NOMO-1 treated with dmso at 0.1 percent for 144 hours (cell line): ENCODE results near the gene PLCD1.
"Not testable (repeated sequence)": the region's sequence is repeated elsewhere in the genome, so short reads cannot be mapped to it uniquely, and the experiment has no call there.

ENCODE experiments used
- DNase-seq: peaks from one replicate; lab custom pipeline; 2025; ENCODE audit not compliant: unreplicated experiment; lab: John Stamatoyannopoulos, UW

PLCD1 gene

DNA sequence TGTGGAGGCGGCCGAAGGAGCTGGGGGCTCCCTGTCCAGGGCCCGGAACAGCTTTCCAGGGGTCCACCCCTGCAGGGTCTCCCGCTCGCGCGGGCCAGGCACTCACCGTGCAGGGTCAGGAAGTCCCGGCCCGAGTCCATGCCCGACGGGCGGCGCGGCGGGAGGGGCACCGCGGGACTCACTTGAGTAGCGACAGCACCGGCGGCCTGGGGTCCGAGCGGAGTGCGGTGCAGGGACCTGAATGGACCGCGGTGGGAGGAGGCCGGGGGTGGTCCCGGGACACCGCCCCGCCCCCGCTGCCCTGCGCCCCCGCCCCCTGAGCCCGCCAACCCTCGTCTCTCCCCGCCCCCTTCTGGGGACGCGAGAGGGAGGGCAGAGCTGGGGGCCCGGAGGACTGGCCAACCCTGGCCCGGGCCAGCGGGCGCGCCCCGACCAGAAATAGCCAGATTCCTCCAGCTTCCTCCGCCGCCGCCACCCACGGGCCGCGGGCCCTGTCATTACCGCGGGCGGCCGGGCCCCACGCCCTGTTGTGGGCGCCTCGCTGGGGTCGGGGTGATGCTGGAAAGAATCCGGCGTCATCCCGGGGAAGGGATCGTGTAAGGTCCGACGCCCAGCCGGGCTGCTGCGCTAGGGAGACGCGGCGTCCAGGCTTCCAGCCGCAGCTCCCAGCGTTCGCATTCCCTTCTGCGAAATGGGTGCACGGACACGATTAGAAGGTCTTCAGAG is at the start of gene PLCD1:
Gene PLCD1 (minus strand): TSS at position 243 of the 726 bp plus-strand sequence. CDS start 103 bp downstream, at position 140.
- DNase-seq, result no peak

DNA sequence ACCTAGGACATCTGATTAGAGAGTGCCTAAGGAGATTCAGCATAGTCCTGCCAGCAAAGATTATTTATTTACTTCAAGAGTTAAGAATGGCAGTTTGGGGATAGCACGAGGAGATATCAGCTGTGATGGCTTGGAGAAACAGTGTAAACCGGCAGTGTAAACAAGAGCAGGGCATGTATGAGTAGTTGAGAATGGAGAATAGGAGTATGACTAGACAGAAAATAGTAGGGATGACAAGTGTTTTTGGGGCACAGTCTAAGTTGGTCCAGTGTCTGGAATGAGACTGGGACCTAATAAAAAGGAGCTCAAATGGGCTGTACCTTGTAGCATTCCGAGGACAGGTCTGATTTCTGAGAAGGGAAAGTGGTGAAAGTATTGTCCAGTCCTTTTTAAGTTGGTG is 47.6 kb upstream of the PLCD1 start:
- DNase-seq, result not testable (repeated sequence)

DNA sequence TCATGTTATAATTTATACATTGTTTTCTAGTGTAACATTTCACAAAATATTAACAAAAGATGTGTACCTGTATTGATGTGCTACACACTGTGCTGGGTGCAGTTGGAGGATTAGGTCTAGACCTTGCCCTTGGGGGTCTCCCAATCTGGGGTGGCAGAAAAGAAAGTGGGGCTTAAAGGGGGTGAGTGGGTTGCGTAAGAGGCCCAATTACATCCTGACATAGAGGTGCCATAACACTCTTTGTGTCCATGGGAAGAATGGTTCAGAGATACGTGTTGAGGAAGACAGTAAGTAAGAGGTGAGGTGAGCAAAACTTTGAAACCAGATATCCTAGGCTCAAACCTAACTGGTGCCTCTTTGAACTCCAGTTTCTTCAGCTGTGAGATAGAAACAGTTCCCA is 40.6 kb upstream of the PLCD1 start:
- no peak for DNase-seq

DNA sequence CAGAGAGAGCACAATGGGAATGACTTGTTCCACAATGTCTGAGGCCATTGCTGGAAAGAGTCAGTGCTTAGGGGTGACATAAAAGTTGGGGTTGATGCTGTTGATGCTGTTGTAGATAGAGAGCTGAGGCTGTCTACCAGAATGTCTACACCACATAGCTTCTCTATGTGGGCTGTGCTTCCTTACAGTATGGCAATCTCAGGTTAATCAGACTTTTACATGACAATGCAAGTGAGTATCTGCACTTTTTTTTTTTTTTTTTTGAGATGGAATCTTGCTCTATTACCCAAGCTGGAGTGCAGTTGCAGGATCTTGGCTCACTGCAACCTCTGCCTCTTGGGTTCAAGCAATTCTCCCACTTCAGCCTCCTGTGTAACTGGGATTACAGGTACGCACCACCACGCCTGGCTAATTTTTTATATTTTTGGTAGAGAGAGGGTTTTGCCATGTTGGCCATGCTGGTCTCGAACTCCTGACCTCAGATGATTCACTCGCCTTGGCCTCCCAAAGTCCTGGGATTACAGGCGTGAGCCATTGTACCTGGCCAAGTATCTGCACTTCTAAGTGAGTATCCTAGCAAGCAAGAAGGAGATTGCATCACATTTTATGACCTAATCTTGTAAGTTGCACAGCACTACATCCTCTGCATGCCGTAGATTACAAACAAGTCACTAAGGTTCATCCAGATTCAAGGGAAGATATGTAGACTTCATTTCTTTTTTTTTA is 38.2 kb upstream of the PLCD1 start:
- no peak for DNase-seq

DNA sequence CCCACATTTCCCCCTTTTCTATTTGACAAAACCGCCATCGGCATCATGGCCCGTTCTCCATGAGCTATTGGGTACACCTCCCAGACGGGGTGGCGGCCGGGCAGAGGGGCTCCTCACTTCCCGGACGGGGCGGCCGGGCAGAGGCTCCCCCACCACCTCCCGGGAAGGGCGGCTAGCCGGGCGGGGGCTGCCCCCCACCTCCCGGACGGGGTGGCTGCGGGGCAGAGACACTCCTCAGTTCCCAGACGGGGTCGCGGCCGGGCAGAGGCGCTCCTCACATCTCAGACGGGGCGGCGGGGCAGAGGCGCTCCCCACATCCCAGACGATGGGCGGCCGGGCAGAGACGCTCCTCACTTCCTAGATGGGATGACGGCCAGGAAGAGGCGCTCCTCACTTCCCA is 35.0 kb upstream of the PLCD1 start:
- DNase-seq, result not testable (repeated sequence)

DNA sequence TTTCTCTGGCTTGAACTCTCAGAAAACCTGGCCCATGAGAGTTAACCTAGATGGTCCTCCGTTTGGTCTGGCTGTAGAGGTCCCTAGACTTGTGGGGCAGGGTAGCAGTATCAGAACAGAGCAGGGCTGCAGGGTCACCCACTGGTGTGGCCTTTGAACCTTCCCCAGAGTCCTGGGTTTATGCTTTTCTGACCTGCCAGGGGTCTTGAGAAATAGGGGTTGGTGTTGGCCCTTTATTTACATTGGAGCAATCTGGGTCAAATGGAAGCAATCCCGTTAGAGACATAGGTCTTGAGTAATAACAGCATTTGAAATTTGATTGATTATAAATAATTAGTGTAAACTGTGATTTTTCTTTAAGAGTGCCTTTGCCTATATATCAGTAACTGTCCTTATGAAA is 33.4 kb upstream of the PLCD1 start:
- no peak for DNase-seq

DNA sequence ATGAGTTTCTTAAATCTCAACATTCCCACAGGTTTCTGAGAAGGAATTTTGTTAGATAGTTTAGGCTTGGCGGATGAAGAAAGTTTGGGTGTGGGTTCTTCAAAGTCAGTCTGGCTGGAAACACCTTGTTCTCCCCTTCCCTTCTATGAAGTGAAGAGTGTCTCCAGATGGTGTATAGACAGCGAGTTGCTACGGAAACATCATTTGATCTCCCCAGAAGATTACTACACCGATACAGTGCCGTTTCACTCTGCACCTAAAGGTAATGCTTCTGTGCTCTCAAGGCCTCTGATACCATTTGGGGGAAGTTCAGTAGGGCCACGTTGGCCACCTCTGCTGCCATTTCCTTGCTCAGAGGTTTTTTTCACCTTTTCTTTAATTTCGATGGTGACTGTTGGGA is 30.1 kb upstream of the PLCD1 start:
- DNase-seq, result no peak

DNA sequence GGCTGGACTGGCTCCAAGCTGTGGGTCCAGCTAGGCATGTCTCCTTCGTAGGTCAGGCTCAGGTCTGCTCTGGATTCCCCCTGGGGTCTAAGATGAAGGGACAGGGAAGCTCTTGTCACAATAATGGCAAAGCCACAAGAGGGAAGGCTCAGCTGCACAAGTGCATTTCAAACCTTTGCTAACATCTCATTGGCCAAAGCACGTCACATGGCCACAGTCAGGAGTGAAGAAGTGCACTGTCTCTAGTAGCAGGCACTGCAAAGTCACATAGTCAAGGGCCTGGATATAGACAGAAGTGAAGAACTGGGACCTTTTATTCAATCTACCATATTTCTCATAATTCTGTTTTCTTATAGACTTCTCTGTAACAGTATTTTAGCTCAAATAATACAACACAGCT is 29.7 kb upstream of the PLCD1 start:
- DNase-seq, result no peak

DNA sequence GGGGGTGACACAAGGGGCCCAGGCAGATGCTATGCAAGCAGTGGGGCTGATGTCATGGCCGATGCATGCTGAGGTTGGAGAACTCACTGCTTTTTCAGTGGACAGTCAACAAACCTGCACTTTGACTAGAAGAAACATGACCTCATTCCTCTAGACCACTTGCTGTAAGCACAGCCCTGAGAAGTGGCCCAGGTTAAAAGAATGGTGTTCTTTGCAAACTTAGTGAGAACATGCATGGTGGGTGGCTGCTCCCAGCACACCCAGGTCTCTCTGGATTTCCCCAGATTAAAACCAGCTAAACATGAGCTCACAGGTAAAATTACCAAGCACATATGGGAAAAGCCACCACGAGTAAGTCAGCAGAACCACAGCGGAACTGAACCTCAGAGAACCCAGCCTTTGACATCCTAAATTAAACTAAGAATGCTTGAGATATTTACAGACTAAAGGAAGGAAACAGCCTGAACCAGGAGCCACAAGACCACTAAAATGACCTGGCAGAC is 25.1 kb upstream of the PLCD1 start:
- no peak for DNase-seq

DNA sequence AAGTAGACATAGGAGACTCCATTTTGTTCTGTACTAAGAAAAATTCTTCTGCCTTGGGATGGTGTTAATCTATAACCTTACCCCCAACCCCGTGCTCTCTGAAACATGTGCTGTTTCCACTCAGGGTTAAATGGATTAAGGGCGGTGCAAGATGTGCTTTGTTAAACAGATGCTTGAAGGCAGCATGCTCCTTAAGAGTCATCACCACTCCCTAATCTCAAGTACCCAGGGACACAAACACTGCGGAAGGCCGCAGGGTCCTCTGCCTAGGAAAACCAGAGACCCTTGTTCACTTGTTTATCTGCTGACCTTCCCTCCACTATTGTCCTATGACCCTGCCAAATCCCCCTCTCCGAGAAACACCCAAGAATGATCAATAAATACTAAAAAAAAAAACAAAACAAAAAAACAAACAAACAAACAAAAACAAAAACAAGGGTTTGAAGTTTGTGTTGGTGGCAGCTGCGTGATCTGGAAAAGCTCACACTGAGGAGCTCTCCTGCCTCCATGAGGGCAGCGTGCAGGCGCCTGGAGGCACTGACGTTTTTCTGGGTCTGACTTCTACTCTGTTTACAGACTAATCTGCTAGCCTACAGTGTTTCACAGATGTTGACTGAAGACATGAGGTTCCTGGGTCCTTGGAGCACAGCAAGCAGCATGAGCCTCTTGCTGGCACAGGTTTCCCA is 24.5 kb upstream of the PLCD1 start:
- not testable (repeated sequence) for DNase-seq

DNA sequence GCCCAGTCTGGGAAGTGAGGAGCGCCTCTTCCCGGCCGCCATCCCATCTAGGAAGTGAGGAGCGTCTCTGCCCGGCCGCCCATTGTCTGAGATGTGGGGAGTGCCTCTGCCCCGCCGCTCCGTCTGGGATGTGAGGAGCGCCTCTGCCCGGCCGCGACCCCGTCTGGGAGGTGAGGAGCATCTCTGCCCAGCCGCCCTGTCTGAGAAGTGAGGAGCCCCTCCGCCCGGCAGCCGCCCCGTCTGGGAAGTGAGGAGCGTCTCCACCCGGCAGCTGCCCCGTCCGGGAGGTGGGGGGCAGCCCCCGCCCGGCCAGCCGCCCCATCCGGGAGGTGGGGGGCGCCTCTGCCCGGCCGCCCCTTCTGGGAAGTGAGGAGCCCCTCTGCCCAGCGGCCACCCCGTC is 23.8 kb upstream of the PLCD1 start:
- not testable (repeated sequence) for DNase-seq

DNA sequence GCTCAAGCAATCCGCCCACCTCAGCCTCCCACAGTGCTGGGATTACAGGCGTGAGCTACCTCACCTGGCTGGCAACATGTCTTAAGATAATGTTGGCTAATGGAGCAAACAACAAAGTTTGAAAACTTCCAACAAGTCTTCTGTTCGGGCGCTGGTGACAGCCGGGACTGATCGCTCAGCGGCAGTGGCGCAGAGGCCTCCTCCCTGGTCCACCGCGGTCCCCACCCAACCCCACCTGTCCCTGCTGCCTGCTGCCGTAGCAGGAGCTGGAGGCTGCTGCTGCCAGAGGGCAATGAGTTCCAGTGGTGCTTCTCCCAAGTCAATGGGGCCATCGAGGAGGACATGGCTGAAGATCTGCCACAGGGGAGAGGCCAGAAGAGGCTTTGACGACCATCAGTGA is 21.7 kb upstream of the PLCD1 start:
- no peak for DNase-seq

DNA sequence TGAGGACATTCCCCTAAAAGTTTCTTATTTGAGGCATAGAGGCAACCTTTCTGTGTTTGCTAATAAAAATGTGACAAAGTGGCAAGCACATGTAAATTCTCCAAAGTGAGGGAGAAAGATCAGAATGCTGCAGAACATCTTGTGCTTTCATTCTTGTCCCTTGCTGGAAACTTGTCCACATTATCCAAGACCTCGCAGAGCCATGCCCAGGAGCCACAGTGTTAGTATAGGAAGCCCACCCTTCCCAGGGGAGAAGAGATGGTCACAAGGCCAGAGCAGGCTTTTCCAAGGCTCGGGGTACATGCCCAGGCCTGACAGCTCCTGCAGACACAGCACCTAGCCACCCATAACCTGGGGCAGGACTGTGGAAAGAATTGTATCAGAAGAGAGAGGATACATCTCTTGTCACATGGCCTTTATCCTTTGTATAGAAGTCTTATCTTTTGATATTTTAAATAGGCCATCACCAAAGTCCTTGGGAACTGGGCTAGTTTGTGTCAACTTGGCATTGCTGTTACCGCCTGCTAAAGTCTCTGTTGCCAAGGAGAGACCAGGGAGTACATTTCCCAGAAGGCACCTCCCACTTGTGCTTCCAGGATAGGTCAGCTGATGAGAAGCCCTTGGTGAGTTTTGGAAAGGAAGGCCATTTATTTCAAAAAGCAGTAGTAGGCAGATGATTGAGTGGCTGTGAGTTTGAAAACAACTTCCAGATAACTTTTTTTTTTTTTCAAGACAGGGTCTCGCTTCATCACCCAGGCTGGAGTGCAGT is 20.1 kb upstream of the PLCD1 start:
- DNase-seq, result no peak

DNA sequence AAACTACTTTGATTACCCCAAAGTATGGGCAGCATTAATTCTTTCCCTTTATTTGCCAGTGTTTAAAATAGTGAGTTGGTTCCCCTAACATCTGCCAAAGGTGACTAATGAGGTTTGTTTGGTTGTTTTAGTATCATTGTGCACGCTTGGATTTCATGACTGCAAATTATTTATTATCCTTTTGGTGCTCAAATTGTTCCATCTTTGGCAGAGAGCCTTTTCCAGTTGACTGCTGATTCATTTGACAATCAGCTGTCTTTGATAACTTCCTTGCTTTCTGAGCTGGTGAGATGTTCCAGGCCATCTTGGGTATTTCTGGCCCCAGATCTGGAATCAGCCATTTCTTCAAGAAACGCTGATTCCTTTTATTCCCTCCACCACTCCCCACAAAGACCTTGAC is 18.5 kb upstream of the PLCD1 start:
- no peak for DNase-seq

DNA sequence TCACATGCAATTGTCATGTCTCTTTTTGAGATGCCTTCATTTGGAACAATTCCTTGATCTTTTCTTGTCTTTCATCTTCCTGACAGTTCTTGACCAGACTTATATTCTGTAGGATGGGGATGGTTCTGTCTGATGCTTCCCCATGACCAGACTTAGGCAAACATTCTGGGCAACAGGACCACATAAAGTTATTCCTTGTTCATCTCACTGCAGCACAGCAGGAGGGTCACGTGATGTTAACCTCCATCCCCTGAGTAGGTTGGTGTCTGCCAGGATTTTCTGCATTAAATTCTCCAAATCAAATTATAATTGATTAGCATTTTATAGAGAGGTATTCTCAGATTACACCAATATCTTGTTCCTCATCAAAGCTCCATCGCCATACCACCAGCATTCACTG is 17.4 kb upstream of the PLCD1 start:
- DNase-seq, result no peak

DNA sequence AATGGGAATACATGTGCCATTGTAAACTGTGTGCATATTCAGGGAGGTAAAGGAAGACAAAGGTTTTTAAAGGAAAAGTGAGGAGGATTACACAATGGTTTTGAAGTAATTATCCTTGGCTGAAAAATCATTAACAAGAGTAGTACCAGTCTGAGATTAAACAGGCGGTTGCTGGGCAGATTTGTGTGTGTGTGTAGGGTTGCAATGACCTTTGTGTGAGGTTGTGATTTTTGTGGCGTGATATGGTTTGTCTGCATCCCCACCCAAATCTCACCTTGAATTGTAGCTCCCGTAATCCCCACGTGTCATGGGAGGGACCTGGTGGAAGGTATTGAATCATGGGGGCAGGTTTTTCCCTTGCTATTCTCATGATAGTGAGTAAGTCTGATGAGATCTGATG is 16.6 kb upstream of the PLCD1 start:
- no peak for DNase-seq

DNA sequence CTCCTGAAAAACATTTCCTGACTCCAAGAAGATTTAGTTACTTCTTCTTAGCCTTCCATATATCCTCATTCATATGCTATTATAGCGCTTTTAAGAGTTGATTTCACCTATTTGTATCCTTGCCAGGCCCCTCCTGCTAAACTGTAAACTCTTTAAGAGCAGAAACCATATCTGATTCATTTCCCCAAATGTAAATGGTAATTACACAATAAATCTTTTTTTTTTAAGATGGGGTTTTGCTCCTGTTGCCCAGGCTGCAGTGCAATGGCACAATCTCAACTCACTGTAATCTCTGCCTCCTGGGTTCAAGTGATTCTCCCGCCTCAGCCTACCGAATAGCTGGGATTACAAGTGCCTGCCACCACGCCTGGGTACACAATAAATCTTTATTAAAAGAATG is 14.0 kb upstream of the PLCD1 start:
- DNase-seq, result no peak

DNA sequence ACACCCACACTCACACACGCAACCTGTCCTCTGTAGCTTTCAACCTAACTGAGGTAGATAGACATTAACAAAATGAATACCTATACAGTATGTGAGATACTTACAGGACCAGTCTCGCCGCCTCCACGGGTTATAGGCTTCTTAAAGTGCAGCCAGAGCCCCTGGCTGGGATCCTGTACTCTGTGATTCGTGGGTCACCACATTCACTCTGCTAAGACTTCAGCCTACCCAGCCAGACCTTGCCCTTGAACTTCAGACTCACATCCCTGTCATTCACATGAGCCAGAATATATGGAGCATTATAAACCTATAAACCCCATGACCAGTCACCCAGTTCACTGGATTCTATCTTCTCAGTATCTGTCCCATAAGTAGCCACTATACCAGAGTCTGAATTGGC is 11.0 kb upstream of the PLCD1 start:
- no peak for DNase-seq

DNA sequence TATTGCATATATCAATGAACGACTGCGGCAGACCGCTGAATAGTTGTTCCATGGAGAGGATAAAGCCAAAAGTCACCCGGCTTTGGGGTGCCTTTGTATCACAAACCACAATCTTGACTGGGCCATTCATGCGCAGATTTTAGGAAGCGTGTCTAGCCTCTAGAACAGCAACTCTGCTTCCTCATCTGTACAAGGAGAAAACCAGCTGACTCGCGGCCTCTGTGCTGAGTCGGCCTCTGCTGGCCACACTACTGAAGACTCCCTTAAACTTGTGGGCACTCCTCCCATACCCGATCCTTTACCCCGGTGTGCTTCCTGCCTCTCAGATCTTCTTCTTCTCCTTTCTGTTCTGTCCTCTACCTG is 10.4 kb upstream of the PLCD1 start:
- peak; percentile 78 for DNase-seq

DNA sequence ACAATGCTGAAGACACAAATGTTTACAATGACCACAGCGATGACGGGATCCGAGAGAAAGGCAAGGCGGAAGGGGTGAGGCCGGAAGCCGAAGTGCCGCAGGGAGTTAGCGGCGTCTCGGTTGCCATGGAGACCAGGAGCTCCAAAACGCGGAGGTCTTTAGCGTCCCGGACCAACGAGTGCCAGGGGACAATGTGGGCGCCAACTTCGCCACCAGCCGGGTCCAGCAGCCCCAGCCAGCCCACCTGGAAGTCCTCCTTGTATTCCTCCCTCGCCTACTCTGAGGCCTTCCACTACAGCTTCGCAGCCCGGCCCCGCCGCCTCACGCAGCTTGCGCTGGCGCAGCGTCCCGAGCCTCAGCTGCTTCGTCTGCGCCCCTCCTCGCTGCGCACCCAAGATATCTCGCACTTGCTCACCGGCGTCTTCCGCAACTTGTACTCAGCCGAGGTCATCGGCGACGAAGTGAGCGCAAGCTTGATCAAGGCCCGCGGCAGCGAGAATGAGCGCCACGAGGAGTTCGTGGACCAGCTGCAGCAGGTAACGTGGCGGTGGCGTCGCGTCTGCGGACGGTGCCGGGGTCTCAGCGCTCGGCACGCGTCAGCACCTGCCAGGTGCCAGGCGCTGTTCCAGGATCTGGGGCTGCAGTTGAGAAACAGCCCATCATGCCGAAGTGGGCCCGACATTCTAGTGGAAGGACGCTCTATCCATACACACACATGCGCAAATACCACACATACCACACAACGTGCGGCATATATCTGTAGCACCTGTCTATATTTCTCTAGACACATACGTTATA is 9.9 kb upstream of the PLCD1 start, which contains the start of gene DLEC1:
Gene DLEC1 (plus strand): TSS at position 108 of the 798 bp plus-strand sequence. CDS start 18 bp downstream, at position 126.
- DNase-seq, result peak; percentile 49
